GM19395 (cell line): Measurements from ENCODE around the gene YRDC.
"Not testable (repeated sequence)": the region's sequence is repeated elsewhere in the genome, so short reads cannot be mapped to it uniquely, and the experiment has no call there.

ENCODE experiments used
- ATAC-seq: cut with Tn5 transposase; IDR thresholded peaks from one replicate; pipeline ENCODE4 v1.9.1; 2021; ENCODE audit warnings: mild to moderate bottlenecking, moderate library complexity; ENCODE audit not compliant: unreplicated experiment

YRDC gene

DNA sequence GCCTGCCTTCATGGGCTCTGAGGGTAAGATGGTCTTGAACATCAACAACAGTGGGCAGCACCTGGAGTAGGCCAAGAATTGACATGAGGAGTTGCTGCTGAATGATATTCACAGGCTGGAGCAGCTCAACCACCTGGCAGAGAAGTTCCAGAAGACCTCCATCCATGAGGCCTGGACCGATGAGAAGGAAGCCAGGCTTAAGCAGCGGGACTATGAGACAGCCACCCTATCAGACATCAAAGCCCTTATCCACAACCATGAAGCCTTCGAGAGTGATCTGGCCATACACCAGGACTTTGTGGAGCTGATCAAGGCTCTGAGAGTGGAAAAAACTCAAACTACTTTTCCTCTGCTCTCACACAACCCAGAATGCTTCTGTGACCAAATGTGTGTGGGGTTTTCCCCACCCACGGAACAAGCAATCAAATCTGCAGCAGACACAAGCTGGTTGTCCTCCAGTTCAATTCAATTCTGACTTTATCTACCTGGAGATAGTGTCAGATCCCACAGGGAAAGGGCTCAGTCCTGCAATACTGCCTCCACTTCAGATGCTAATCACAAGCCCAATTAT is 31.0 kb downstream of the YRDC start:
- no peak for ATAC-seq

DNA sequence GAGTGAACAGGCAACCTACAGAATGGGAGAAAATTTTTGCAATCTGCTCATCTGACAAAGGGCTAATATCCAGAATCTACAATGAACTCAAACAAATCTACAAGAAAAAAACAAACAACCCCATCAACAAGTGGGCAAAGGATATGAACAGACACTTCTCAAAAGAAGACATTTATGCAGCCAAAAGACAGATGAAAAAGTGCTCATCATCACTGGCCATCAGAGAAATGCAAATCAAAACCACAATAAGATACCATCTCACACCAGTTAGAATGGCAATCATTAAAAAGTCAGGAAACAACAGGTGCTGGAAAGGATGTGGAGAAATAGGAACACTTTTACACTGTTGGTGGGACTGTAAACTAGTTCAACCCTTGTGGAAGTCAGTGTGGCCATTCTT is 36.6 kb downstream of the YRDC start:
- ATAC-seq = not testable (repeated sequence)

DNA sequence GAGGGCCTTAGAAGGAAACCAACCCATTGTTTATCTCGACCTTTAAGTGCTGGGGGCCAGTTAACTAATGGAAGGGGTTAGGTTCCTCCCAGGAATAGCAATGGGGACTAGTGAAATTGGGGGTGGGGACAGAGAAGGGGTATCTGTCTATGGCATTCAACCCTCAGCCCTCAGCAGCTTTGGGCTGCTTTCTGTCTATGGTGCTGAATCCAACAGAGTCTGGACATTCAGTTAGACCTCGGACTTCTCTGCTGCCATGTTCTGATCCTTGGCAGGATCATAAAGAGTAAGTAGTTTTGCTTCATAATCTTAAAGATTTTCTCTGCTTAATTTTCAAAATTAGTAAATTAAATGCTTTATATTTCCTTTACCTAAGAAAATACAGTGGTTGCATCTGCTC is 40.5 kb downstream of the YRDC start:
- no peak for ATAC-seq

DNA sequence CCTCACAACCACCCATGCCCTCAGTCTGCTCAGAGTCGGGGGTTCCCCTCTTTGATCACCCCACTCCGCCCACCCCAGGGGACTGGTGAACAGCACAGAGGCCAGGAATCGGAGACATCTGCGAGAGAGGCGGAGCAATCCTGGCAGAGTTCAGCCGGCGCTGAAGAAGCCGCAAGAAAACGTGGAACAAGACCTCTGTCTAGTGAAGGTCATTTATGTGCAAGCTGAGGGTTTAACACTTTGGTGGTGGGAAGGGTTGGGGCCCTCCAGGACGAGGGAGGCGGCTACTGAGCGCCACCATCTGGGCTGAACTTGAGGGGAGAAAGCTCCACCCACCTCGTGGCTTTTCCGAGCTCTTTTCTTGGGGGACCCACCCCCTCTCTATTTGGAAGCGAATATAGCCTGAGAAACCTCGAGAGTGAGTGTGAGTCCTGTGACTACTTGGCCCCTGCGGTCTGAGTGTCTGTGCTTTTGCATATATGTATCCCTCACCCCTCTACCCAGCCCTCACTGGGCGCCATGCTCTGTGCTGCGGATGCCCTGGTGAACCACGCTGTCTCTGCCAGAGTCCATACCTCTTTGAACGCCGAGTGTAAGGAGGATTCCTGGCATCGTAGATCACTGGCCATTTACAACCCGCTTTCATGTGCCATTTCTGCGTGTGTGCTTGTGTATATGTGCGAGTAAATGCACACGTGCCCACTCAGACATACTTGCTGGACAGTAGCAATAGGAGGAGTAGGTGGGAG is 41.9 kb downstream of the YRDC start:
- no peak for ATAC-seq

DNA sequence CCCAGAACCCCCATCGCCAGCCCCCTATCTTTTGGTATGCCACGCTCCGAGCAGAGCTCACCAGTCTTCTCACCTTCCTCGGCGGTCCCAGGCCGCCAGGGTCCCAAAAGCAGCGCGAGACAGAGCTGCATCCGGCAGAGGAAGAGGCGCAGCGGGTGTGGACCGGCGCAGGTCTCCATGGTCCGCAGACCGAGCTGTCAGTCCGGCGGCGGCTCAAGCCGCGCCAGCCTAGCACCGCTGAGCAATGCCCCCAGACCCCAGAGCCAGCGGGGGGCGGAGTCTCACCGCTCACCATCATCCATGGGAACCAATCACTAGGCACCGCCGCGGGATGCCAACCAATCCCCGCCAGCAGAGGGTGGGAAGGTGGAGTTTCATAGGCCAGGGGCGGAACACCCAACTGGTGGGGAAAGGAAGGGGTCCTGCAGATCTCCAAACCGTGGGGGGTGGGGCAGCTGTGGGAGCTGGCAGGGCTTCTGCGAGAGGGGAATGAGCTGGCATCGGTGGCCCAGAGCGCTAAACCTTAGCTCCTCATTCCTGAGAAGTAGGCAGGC is 43.0 kb downstream of the YRDC start, which contains the start of gene EPHA10:
TSS of gene EPHA10 (minus strand) at position 233 of the 554 bp plus-strand sequence. CDS start at position 179, 54 bp downstream.
- no peak for ATAC-seq

DNA sequence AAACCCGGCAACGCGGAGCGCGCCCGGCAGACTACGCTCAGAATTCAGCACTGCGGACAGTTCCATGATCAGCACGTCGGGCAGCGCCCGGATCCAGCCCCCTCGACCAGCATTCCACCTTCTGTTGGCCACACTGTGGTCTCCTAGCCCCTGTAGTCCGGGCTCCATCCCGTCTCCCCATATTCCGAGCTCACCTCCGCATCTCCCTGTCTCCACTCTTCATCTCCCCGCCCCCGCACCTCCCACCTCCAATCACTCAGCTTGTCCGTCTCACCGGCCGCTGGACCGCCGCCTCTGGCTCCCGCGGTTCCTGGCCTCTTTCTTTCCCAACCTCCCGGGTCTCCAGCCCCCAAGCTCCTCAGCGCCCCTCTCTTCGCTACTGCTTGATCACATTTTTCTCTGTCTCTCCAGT is 43.6 kb downstream of the YRDC start:
- ATAC-seq = no peak

DNA sequence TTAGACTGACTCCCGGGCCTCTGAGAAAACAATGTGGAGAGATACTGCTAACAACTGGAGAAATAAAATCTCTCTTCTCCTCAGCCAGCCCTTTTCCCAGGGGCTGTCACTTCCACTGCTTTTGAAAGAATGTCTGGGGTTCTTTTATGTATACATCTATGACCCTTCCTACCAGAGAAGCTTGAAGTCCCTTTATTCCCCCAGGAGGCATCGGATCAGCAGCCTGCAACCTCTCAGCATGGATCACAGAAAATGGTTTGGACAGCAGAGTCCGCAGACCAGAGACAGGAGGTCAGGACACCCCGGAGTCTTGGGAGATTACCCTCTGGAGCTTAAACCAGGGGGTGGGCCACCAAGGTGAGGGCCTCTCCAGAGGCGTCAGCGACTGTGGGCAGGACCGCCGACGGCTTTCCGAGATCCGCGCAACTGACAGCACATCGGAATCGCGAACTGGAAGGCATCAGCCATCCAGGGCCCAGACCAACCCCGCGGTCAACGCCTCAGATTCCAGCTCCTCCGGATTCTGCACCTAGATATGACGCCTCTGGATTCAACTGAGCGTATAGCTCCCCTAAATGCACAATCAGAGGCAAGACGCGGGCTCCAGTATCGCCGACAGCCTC is 44.1 kb downstream of the YRDC start:
- ATAC-seq = no peak

DNA sequence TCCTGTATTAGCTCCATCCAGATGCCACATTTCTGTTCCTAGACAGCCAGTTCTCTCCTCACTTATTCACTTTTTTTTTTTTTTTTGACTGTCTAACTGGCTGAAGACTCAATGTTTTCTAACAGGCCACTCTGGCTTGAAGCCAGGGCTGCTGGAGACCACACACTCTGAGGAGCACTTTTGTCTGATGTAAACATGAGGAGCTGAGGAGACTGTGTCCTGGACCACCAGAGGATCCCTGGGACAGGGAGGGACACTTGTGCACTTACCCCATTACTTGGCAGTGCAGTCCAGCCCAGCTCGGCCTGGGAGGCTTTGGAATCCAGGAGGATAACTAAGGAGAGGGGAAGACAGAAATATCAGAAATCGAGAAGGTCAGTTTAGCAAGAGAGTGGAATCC is 45.5 kb downstream of the YRDC start:
- ATAC-seq = no peak

DNA sequence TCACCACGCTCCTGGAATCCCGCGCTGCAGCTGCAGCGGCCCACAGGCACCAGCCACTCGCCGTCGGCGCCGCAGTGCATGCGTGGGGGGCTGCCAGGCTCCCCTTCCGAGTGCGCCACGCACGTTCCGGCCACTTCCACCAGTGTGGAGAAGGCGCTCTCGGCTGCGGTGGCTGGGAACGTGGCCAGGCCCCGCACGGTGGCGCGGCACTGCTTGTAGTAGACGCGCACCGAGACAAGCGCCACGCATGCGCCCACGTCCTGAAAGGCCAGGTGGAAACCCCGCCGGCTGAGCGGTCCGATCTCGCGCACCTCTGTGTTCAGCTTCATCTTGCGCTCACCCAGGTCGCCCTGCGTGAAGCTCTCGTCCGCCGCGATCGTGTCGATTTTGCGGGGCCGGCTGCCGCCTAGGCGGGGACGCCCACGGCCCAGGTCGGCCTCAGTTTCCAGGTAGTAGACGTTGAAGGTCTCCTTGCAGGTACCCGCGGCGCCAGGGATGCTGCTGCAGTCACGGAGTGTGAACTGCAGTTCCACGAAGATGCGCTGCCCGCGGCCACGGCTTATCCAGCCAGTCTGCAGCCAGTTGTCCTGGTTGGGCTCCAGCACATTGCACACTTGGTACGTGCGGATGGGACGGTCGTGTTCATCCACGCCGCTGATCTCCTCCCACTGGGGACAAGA is 46.5 kb downstream of the YRDC start:
- ATAC-seq = no peak

DNA sequence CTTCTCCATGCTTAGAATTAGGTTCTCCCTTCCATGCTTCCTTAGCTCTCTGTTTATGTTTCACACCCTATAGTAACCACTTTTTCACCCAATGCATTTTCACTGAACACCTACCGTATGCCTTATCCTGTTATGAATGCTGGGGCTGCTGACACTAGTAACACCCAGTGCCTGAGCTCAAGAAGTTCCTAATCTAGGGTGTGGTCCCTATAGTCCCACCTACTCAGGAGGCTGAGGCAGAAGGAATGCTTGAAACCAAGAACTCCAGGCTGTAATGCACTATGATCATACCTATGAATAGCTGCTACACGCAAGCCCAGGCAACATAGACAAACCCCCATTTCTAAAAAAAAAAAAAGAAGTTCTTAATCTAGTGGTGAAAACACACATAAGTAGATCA is 48.6 kb downstream of the YRDC start:
- ATAC-seq = no peak

DNA sequence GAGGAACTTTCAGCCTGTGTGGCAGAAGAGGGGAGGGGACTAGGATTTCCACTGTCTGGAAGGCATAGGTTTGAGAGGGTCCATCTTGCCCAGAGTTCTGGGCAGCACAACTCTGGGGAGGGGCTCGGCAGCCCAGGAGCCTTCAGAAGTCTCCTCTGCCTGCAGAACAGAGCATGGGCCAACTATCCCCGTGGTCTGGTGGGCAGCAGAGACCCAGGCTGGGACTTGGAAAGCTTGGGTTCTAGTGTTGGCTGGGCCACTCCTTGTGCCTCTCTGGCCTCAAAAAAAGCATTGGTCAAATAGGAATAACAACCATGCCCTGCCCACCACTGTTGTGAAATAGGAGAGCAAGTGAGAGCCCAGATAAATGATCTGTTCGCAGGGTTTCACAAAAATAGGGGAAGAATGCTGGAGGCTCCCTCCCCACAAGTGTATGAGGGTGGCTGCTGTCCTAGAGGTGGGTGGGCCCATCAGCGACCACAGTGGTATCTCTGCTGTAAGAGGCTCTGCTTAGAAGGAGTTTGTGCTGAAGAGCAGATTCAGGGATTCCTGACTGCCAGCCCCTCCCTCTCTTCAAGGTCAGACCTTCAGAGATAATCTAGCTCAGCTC is 52.0 kb downstream of the YRDC start:
- ATAC-seq = no peak

DNA sequence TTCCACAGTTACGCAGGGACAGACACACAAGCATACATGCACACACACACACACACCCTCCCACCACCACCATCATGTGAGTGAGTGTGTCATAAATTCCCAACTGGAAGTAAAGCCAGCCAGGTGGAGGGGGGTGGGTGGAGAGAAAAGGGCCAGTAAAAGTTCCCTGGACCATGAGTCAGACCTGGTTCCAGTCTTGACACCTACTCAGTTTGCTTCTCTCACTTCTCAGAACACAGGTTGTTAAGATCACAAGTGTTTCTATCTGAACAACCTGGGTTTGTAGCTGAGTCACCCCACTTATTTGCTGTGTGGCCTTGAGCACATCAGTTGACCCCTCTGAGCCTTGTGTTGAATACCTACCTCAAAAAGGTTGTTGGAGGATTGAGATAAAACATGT is 52.7 kb downstream of the YRDC start:
- no peak for ATAC-seq

DNA sequence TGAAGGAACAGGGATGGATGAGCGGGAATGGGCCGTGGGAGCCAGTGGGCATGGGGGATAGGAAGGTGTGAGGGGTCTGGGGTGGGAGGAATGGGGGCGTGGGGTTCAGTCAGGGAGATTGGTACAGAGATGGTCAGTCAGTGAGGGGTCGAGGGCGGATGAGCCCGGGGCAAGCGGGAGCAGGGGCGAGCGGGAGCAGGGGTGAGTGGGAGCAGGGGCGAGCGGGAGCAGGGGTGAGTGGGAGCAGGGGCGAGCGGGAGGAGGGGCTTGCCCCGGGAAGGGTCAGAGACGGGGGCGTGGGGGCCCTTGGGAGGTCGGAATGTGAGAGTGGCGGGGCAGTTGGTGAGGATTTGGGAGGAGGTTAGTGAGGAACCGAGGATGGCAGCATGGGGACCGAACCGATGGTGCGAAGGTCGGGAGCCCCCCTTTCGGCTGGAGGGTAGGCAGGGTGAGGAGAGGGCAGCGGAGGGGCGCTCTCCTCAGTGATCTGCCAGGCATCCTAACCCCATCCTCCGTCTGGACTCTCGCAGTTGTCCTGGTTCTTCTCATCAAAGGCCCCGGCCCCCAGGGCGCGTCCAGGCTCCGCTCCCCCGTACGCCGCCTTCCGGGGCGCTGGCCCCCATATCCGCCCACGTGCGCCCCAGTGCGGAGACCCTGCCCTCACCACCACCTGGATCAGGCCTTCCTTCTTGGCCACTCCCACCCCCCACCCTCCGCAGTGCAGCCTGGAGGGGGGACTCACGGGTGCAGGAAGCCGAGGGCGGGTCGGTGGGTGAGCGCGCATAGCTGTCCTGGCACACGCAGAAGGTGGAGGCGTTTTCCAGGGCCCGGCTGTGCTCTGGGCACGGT is 54.3 kb downstream of the YRDC start:
- no peak for ATAC-seq
